ENCODE measurements around the gene ORC5.
"Not testable (repeated sequence)": the region's sequence is repeated elsewhere in the genome, so short reads cannot be mapped to it uniquely, and the experiment has no call there.

The ORC5 gene

GRCh38 chr7:104192434-104192833, 15.4 kb downstream of the ORC5 start:
- Histone ChIP-seq H3K27ac (ENCODE audit: low read depth, low read length) (no peak overlapping the region), H3K4me3 (ENCODE audit: low read depth, low read length) (no peak overlapping the region), H3K27me3 (ENCODE audit: control insufficient read depth, insufficient read depth, low read length) (no peaks in the 10 kb centered on the region), H3K36me3 (ENCODE audit: control insufficient read depth, insufficient read depth, low read length) (peaks cover 73% of the 10 kb centered on the region), H3K4me1 (ENCODE audit: control insufficient read depth, insufficient read depth, low read length) (no peaks in the 10 kb centered on the region), H3K9ac (ENCODE audit: low read length) (no peak overlapping the region), H3K9me3 (ENCODE audit: control insufficient read depth, insufficient read depth, low read depth, low read length) (peaks cover 3% of the 10 kb centered on the region; the same call in 1 of the 2 replicates)

- H3K4me1 ChIP-seq (ENCODE audit: control insufficient read depth, insufficient read depth, low read length) = no peaks in the 10 kb centered on the region
- H3K9me3 ChIP-seq (ENCODE audit: control insufficient read depth, insufficient read depth, low read depth, low read length) = peaks cover 19% of the 10 kb centered on the region
- H3K27ac ChIP-seq (ENCODE audit: low read depth, low read length) = no peak overlapping the region
- peaks cover 86% of the 10 kb centered on the region for H3K36me3 ChIP-seq (ENCODE audit: control insufficient read depth, insufficient read depth, low read length)
- no peaks in the 10 kb centered on the region for H3K27me3 ChIP-seq (ENCODE audit: control insufficient read depth, insufficient read depth, low read length)
- H3K9ac ChIP-seq (ENCODE audit: low read length) = no peak overlapping the region
- H3K4me3 ChIP-seq (ENCODE audit: low read depth, low read length) = no peak overlapping the region
These were observed 22.5 kb downstream of the ORC5 start for GRCh38 chr7:104185346-104185745.

GRCh38 chr7:104179178-104179577, 28.6 kb downstream of the ORC5 start:
- H3K9me3 ChIP-seq (ENCODE audit: control insufficient read depth, insufficient read depth, low read depth, low read length) = peaks cover 41% of the 10 kb centered on the region
- H3K4me3 ChIP-seq (ENCODE audit: low read depth, low read length) = no peak overlapping the region
- H3K36me3 ChIP-seq (ENCODE audit: control insufficient read depth, insufficient read depth, low read length) = peaks cover 50% of the 10 kb centered on the region

GRCh38 chr7:104177565-104178083, 30.2 kb downstream of the ORC5 start:
- not testable (repeated sequence) for H3K4me3 ChIP-seq (ENCODE audit: low read depth, low read length)
- Histone ChIP-seq H3K9me3 (ENCODE audit: control insufficient read depth, insufficient read depth, low read depth, low read length) (peaks cover 38% of the 10 kb centered on the region), H3K36me3 (ENCODE audit: control insufficient read depth, insufficient read depth, low read length) (peaks cover 35% of the 10 kb centered on the region)

More at GRCh38 chr7:104179178-104179577, 28.6 kb downstream of the ORC5 start:
- Histone ChIP-seq H3K9ac (ENCODE audit: low read length) (no peak overlapping the region), H3K27me3 (ENCODE audit: control insufficient read depth, insufficient read depth, low read length) (no peaks in the 10 kb centered on the region), H3K4me1 (ENCODE audit: control insufficient read depth, insufficient read depth, low read length) (peaks cover 11% of the 10 kb centered on the region; the same call in 1 of the 2 replicates), H3K27ac (ENCODE audit: low read depth, low read length) (no peak overlapping the region)

GRCh38 chr7:104176332-104176731, 31.5 kb downstream of the ORC5 start:
- no peak overlapping the region for H3K4me3 ChIP-seq (ENCODE audit: low read depth, low read length)
- no peak overlapping the region for H3K27ac ChIP-seq (ENCODE audit: low read depth, low read length)
- peaks cover 11% of the 10 kb centered on the region; the same call in 1 of the 2 replicates for H3K4me1 ChIP-seq (ENCODE audit: control insufficient read depth, insufficient read depth, low read length)
- peaks cover 31% of the 10 kb centered on the region for H3K9me3 ChIP-seq (ENCODE audit: control insufficient read depth, insufficient read depth, low read depth, low read length)
- no peaks in the 10 kb centered on the region for H3K27me3 ChIP-seq (ENCODE audit: control insufficient read depth, insufficient read depth, low read length)
- H3K36me3 ChIP-seq (ENCODE audit: control insufficient read depth, insufficient read depth, low read length) = peaks cover 30% of the 10 kb centered on the region
- H3K9ac ChIP-seq (ENCODE audit: low read length) = no peak overlapping the region

More at GRCh38 chr7:104177565-104178083, 30.2 kb downstream of the ORC5 start:
- H3K4me1 ChIP-seq (ENCODE audit: control insufficient read depth, insufficient read depth, low read length) = peaks cover 11% of the 10 kb centered on the region; the same call in 1 of the 2 replicates
- not testable (repeated sequence) for H3K9ac ChIP-seq (ENCODE audit: low read length); H3K27me3 ChIP-seq (ENCODE audit: control insufficient read depth, insufficient read depth, low read length); H3K27ac ChIP-seq (ENCODE audit: low read depth, low read length)

GRCh38 chr7:104175361-104175984, 32.3 kb downstream of the ORC5 start:
- no peak overlapping the region for H3K4me3 ChIP-seq (ENCODE audit: low read depth, low read length)
- no peaks in the 10 kb centered on the region for H3K27me3 ChIP-seq (ENCODE audit: control insufficient read depth, insufficient read depth, low read length)
- peaks cover 11% of the 10 kb centered on the region; the same call in 1 of the 2 replicates for H3K4me1 ChIP-seq (ENCODE audit: control insufficient read depth, insufficient read depth, low read length)

GRCh38 chr7:104174798-104175197, 33.0 kb downstream of the ORC5 start:
- no peak overlapping the region for H3K4me3 ChIP-seq (ENCODE audit: low read depth, low read length)
- peak overlapping the region; percentile 12; the same call in 1 of the 2 replicates for H3K27ac ChIP-seq (ENCODE audit: low read depth, low read length)
- peaks cover 20% of the 10 kb centered on the region for H3K9me3 ChIP-seq (ENCODE audit: control insufficient read depth, insufficient read depth, low read depth, low read length)
- H3K27me3 ChIP-seq (ENCODE audit: control insufficient read depth, insufficient read depth, low read length) = no peaks in the 10 kb centered on the region
- H3K36me3 ChIP-seq (ENCODE audit: control insufficient read depth, insufficient read depth, low read length) = peaks cover 15% of the 10 kb centered on the region
- no peak overlapping the region for H3K9ac ChIP-seq (ENCODE audit: low read length)
- peaks cover 11% of the 10 kb centered on the region; the same call in 1 of the 2 replicates for H3K4me1 ChIP-seq (ENCODE audit: control insufficient read depth, insufficient read depth, low read length)

More at GRCh38 chr7:104175361-104175984, 32.3 kb downstream of the ORC5 start:
- H3K9me3 ChIP-seq (ENCODE audit: control insufficient read depth, insufficient read depth, low read depth, low read length) = peaks cover 26% of the 10 kb centered on the region
- no peak overlapping the region for H3K9ac ChIP-seq (ENCODE audit: low read length)
- H3K27ac ChIP-seq (ENCODE audit: low read depth, low read length) = peak overlapping the region; percentile 12; the same call in 1 of the 2 replicates
- peaks cover 21% of the 10 kb centered on the region for H3K36me3 ChIP-seq (ENCODE audit: control insufficient read depth, insufficient read depth, low read length)

GRCh38 chr7:104162081-104162480, 45.7 kb downstream of the ORC5 start:
- Histone ChIP-seq H3K9me3 (ENCODE audit: control insufficient read depth, insufficient read depth, low read depth, low read length) (no peaks in the 10 kb centered on the region), H3K9ac (ENCODE audit: low read length) (no peak overlapping the region), H3K27me3 (ENCODE audit: control insufficient read depth, insufficient read depth, low read length) (no peaks in the 10 kb centered on the region), H3K4me3 (ENCODE audit: low read depth, low read length) (no peak overlapping the region), H3K4me1 (ENCODE audit: control insufficient read depth, insufficient read depth, low read length) (no peaks in the 10 kb centered on the region), H3K36me3 (ENCODE audit: control insufficient read depth, insufficient read depth, low read length) (peaks cover 43% of the 10 kb centered on the region), H3K27ac (ENCODE audit: low read depth, low read length) (no peak overlapping the region)

- no peak overlapping the region for H3K9ac ChIP-seq (ENCODE audit: low read length)
- H3K4me3 ChIP-seq (ENCODE audit: low read depth, low read length) = no peak overlapping the region
- H3K27ac ChIP-seq (ENCODE audit: low read depth, low read length) = no peak overlapping the region
- no peaks in the 10 kb centered on the region for H3K9me3 ChIP-seq (ENCODE audit: control insufficient read depth, insufficient read depth, low read depth, low read length)
- no peaks in the 10 kb centered on the region for H3K27me3 ChIP-seq (ENCODE audit: control insufficient read depth, insufficient read depth, low read length)
- H3K36me3 ChIP-seq (ENCODE audit: control insufficient read depth, insufficient read depth, low read length) = peaks cover 35% of the 10 kb centered on the region
- H3K4me1 ChIP-seq (ENCODE audit: control insufficient read depth, insufficient read depth, low read length) = no peaks in the 10 kb centered on the region
These were observed 46.6 kb downstream of the ORC5 start for GRCh38 chr7:104161244-104161643.

GRCh38 chr7:104160375-104160774, 47.4 kb downstream of the ORC5 start:
- H3K27me3 ChIP-seq (ENCODE audit: control insufficient read depth, insufficient read depth, low read length) = no peaks in the 10 kb centered on the region
- peaks cover 28% of the 10 kb centered on the region for H3K36me3 ChIP-seq (ENCODE audit: control insufficient read depth, insufficient read depth, low read length)
- H3K27ac ChIP-seq (ENCODE audit: low read depth, low read length) = no peak overlapping the region
- H3K9ac ChIP-seq (ENCODE audit: low read length) = no peak overlapping the region
- H3K4me3 ChIP-seq (ENCODE audit: low read depth, low read length) = no peak overlapping the region
- H3K9me3 ChIP-seq (ENCODE audit: control insufficient read depth, insufficient read depth, low read depth, low read length) = no peaks in the 10 kb centered on the region
- H3K4me1 ChIP-seq (ENCODE audit: control insufficient read depth, insufficient read depth, low read length) = no peaks in the 10 kb centered on the region

- Histone ChIP-seq H3K9me3 (ENCODE audit: control insufficient read depth, insufficient read depth, low read depth, low read length) (no peaks in the 10 kb centered on the region), H3K27ac (ENCODE audit: low read depth, low read length) (no peak overlapping the region), H3K9ac (ENCODE audit: low read length) (no peak overlapping the region), H3K36me3 (ENCODE audit: control insufficient read depth, insufficient read depth, low read length) (peaks cover 8% of the 10 kb centered on the region), H3K4me1 (ENCODE audit: control insufficient read depth, insufficient read depth, low read length) (no peaks in the 10 kb centered on the region), H3K27me3 (ENCODE audit: control insufficient read depth, insufficient read depth, low read length) (no peaks in the 10 kb centered on the region), H3K4me3 (ENCODE audit: low read depth, low read length) (no peak overlapping the region)
These were observed 51.0 kb downstream of the ORC5 start for GRCh38 chr7:104156842-104157277.

All from HUES6 (cell line).